NCI-H2196 treated with DMSO at 0.1 percent for 48 hours (cell line): ENCODE results near the gene CDK6.
"Not testable (repeated sequence)": the region's sequence is repeated elsewhere in the genome, so short reads cannot be mapped to it uniquely, and the experiment has no call there.

Experiments
- DNase-seq: peaks from one replicate; lab custom pipeline; 2025; ENCODE audit not compliant: unreplicated experiment; lab: John Stamatoyannopoulos, UW

Gene CDK6

DNA sequence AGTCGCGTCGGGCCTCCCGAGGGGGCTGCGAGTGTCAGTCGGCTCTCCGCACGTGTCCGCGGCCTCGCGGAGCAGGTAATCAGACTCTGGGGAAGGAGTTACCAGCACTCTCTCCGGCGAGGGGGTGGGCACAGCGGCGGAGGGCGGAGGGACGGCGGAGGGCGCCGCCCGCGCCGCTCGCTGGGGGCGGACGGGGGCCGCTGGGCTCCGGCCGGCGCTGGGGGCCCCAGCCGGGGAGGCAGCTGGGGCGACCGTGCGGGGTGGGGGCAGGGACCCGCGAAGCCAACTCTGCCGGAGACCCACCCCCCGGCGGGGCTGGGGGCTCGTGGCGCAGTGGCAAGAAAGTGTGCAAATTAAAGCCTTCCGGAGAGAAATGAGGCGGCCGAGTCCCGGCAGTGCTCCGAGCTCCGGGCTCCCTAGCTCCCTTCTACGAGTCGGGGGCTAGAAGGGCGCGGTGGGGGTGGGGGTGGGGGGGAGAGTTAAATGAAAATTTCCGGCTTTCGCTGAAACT, at the start of gene CDK6:
Gene CDK6 (minus strand): TSS at position 85 of the 511 bp plus-strand sequence. CDS start 3,250 bp downstream, outside the sequence.
- DNase-seq: no peak

DNA sequence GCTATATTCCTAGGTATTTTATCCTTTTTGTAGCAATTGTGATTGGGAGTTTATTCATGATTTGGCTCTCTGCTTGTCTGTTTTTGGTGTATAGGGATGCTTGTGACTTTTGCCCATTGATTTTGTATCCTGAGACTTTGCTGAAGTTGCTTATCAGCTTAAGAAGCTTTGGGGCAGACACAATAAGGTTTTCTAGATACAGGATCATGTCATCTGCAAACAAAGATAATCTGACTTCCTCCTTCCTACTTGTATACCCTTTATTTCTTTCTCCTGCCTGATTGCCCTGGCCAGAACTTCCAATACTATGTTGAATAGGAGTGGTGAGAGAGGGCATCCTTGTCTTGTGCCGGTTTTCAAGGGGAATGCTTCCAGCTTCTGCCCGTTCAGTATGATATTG, 49.7 kb upstream of the CDK6 start:
- DNase-seq: not testable (repeated sequence)

DNA sequence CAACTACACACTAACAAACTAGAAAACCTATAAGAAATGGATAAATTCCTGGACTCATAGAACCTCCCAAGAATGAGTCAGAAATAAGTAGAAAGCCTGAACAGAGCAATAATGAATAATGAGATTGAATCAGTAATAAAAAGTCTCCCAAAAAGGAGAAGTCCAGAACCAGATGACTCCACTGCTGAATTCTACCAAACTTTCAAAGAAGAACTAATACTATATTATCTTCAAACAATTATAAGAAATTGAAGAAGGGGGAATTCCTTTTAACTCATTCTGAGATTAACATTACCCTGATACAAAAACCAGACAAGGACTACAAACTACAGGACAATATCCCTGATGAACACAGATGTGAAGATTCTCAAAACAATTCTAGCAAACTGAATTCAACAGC, 47.8 kb upstream of the CDK6 start:
- DNase-seq: no peak

DNA sequence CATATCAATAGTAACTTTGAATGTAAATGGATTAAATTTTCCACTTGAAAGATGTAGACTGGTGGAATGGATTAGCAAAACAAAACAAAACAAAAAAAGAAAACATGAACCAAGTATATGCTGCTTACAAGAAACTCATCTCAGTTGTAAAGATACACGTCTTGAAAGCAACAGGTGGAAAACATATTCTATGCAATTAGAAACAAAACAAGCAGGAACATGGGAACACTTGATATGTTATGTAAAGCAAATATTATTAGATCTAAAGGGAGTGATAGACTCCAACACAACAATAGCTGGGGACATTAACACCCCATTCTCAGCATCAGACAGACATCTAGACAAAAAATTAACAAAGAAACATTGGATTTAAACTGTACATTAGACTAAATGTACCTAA, 46.4 kb upstream of the CDK6 start:
- no peak for DNase-seq

DNA sequence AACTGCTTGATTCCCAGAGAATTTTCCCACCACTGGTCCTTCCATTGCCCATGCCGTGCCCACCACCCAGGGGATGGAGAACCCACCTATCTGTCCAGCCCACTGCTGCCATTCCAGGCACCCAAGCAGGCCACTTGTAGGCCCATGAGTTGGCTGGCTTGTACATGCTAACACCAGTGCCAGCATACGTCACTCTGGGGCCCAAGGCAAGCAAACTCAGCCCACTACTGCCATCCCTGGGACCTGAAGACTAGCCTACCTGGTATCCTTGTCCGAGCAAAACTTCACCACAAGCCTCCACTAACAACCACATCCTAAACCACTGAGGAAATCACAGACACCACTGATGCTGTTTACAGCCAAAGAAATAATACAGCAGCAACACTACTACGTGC, 44.7 kb upstream of the CDK6 start:
- DNase-seq: no peak

DNA sequence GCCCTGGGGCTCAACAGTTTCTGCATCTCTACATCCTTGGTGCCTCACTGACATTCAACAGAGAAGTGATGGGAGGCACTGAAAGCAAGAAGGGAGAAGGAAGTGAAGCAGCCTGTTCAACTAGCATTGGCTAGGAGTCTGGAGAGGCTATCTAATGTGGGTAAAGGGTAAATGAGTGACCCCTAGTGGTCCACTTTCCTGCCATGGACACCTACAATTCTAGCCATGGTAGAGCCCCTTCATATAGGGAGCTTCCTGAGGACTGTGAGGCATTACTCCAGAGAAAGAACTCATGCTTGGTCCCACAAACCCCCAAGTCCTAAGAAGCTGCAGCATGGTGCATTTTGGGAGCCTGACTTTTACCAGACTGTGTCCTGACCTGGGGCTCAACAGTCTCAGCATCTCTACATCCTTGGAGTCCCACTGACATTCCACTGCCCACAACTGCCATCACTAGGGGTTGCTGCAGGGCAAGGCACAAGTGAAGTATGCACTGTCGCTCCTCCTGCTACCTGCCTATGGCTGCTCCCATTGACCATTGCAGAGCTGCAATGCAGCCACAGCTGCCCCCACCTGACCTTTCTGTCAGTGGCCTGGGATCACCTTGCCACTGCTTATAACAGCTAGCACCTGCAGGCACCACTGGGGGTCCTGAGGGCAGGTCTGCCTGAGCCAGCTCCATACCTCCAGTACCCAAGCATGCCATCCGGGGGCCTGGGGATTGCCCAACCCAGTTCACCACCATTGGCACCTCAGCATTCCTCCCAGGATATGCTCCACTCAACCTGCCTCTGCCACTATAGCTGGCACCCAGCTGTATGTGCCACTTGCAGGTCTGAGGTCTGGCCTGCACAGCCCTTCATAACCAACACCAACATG, 44.1 kb upstream of the CDK6 start:
- no peak for DNase-seq

DNA sequence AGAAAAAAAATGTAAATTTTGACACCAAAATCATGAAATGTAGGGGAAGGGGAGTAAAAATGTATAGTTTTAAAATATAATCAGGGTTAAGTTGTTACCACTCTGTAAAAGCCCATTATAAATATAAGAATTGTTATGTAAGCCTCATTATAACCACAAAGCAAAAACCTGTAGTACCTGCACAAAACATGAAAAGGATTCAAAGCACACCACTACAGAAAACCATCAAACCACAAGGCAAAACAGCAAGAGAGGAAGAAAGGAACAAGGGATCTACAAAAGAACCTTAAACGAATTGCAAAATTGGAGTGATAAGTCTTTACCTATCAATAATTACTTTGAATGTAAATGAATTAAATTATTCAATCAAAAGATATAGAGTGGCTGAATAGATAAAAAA, 41.0 kb upstream of the CDK6 start:
- DNase-seq: no peak

DNA sequence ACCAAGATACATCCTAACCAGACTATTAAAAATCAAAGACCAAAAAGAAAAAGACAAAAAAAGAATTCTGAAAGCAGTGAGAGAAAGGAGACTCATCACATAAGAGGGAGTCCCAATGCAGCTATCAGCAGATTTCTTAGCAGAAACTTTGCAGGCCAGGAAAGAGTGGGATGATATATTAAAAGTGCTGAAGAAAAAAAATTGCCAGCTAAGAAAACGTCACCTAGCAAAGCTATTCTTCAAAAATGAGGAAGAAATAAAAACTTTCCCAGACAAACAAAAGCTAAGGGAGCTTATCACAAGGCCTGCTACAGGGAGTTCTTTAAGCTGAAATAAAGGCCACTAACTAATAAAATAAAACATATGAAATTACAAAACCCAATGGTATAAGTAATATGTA, 40.5 kb upstream of the CDK6 start:
- no peak for DNase-seq

DNA sequence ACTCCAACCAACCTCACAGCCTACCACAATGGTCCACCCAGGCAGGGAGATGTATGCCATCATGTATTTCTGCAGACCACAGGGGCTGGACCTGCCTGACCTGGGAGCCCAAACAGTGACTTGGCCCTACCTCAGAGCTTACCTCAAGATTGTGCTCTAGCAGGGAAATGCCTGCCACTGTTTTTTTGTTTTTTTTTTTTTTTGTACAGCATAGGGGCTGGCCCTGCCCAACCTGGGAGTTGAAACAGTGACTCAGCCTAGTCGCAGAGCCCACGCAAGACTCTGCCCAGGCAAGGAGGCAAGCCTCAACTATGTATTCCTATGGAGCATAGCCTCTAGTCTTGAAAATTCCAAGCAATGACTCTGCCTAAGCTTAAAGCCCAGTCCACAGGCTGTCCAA, 39.3 kb upstream of the CDK6 start:
- no peak for DNase-seq

DNA sequence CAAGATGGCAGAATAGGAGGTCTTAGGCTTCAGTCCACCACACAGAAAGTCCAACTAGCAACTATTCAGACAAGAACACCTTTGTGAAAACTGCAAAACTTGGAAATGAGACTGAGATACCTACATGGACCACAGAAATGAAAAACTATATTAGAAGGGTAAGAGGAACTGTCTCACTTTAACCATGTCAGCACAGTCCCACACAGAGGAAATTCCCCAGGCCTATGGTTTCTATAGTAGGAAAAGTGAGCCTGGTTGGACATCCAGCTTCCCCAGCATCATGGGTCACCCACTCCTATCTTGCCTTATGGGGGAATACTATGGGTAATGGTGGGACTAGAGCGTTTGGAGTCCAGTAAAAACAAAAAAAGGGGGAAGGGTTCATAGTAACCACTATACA, 38.8 kb upstream of the CDK6 start:
- no peak for DNase-seq

DNA sequence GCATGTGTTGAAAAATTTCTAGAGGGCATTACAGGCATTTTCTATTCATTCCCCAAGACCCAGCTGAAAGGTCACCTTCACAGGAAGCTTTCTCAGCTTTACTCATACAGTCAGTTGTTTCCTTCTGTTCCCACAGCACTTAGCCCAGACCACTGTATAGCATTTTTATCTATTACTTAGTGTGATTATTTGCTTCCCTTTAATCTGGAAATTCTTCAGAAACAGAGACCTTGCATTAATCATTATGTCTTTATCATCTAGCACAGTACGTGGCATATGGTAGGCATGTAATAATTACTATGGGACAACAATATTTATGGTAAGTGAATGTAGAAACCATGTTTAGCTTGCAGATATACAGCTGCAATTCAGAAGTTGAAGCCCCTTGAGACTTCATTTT, 38.2 kb upstream of the CDK6 start:
- no peak for DNase-seq

DNA sequence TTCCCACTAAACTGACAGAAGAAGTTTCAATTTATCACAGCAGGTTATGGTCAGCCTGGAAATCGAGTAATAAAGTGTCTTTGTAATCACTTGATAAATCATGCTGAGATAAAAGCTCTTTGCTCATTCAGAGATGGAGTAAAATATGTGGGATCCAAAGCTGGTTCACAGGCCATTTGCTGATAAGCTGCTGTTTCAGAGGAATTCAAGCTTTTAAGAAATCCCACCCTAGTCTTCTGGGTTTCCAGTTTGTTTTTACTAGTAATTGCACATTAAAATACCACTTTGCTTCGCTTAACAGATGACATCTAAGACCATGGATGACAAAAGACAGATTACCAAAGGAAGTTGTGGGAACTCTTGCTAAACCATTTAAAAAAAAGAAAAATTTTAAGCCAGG, 37.4 kb upstream of the CDK6 start:
- no peak for DNase-seq

DNA sequence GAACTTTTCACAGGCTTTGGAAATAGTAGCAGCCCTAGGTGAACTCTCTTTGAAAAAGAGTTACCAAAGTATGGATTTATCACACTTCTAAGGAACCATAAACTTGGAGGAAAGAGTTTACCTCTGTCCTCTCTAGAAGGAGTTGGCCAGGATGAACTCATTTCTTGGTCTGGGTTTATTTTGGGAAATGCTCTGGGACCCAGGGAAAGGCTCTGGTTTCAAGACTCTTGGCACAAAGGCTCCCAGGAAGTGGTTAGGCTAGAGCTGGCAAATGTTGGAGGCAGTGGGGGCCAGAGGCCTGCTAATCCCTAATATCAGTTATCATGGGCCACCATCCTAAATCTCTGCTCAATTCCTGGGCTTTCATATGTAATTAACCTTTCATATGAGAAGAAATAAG, 36.3 kb upstream of the CDK6 start:
- DNase-seq: no peak

DNA sequence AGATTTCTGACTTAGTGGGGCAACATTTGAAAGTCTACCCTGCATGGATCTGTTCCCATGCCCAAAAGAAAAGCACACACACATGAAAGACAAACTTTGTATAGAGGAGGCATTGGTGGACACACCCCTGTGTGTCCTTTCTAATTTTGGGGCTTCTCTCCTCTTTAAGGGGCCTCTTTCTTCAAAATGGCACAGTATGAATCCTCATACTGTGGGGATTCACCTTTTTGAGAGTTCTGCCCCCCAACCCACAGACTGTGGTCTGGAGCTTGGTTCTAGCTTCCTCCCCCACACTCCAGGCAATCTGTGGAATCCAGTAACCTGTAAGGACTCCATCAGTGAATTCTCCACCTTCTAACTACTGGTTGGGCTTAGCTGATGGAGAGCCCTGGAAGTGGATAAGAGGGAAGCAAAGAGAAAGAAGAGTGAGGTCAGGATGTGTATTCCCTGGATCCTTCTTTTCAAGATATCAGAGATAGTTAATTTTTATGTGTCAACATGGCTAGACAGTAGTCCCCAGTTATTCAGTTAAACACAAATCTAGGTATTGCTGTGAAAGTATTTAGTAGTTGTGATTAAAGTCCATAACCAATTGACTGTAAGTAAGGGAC, 32.4 kb upstream of the CDK6 start:
- no peak for DNase-seq

DNA sequence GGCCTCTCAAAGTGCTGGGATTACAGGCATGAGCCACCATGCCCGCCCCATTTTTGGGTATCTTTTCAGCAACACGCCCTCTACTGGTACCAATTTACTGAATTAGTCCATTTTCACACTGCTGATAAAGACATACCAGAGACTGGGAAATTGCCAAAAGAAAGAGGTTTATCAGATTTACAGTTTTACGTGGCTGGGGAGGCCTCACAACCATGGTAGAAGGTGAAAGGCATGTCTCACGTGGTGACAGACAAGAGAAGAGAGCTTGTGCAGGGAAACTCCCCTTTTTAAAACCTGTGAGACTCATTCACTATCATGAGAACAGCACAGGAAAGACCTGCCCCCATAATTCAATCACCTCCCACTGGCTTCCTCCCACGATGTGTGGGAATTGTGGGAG, 27.8 kb upstream of the CDK6 start:
- DNase-seq: not testable (repeated sequence)

DNA sequence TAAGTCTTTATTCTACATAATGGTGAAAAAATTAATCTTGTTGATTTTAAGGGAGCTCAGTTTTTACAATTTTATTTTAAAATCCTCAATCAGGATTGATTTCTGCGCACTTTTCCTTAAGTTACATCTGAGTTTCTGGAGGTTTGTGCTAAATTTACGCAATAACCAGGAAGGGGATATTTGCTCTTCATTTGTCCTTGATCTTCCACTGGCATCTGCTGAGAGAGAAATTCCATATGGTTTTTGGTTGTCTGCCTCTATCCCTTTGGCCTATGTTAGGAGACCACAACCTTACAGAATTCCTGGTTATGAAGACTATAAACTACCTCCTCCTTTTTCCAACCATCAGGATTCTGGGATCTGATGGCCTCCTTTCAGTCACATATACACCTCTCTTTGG, 20.1 kb upstream of the CDK6 start:
- DNase-seq: no peak

DNA sequence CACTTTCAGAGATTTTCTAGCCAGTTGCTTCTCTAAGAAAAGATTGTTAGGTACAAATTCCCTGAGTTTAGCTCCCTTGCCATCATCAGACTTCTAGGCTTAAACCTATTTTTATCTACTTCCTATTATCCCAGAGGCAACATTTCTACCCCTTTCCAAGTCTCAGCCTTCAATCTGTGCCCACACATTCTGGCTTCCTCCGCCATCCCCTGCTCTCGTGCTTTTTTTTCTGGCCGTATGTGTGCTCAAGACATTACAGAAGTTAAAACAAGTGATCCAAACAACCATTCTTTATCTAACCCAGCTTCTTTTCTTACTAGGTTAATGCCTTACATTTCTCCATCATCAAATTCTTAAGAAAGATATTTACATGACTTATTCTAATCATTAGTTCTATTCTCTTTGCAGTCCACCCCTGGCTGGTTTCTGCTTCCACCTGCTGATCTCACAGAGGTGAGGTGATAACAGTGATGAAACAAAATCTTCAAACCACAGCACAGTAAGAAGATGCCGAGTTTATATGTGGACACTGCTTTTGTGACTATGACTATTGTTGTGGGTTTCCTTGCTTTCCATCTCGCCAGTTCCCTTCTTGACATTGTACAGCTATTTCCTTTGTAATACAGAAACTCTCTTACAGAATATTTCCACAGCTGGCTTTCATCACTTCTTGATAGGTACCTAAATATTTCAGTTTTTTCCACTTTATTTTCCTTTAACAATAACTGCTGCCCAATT, 18.3 kb upstream of the CDK6 start:
- DNase-seq: no peak

DNA sequence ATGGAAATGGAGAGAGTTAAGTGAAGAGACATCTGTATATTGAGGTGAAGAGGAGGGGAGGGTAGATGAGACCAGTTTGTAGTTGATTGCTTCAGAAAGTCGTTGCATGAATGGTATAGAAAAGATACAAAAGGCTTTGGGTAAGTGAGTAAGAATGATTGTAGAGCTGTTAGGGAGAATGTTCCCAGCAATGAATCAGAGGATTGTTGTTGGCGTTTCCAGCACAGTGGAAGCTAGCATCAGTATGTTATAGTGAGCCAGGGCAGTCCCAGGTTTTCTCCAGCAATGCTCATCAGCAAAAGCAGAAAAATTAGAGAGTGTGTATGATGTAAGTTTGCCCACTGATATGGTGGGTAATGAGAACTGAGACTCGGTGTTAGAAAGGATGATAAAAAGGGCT, 15.4 kb upstream of the CDK6 start:
- DNase-seq: no peak

DNA sequence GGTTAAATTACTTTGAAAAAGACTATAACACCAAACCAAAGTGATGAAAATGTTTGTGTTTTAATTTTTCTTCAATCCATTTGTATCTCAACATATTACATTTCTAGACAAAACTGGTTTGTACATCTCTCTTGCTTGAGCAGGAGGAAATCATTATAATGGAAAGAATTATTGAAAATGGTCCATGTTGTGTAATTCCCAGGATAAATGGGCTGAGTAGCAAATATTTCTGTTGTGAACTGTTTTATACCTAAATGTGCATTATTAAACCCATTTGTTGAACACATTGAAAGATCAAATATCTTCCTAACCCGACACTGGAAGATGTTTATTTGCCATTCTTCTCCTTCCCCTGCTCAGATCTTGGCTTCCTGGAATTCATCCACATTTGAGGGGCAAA, 14.1 kb upstream of the CDK6 start:
- DNase-seq: no peak

DNA sequence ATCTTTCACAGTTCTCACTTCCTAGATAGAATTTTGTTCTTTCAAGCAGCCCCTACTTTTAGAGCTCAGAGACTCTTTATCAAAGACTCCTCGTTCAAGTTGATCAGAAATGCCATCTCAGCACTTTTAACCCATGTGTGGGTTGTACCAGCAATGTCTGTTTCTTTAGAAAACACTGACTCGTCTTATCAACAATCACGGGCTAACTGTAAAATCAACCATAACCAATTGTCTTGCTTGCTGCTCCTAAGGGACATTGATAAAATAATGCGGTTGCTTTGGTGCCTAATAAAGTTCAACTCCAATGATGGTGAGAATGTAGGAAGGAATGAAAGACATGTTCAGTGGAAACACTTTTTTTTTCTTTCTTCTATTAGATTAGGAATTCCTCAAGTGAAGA, 12.9 kb upstream of the CDK6 start:
- DNase-seq: no peak

DNA sequence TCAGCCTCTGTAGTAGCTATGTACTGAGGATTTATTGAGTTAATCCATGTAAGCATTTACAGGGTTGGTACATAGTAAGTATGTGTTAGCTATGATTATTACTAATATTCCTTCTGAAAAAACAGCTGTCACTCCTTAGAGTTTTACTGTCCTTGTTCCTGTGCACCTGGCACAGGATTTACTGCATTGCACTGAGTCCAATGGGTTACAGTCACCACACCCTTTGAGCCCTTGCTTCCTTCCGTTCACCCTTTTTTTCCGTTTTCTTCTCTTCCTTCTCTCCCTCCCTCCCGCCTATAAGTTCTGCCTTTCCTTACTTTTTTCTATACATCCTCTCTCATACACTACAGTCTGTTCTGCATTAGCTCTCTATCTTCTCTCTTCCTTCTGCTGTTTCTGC, 12.5 kb upstream of the CDK6 start:
- DNase-seq: no peak

DNA sequence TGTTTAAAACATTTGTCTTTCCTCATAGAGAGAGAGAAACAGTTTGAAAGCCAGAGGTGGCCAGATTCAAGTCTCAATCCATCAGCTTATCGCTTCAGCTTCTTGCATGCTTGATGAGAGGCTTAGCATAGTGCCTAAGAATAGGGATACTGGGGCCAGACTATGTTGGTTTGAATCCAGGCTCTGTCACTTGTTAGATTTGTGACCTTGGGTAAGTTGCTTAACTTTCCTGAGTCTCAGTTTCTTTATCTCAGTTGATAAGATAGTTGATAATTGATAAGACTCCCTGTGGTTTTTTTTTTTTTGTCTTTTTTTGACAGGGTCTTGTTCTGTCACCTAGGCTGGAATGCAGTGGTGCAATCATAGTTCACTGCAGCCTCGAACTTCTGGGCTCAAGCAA, 12.1 kb upstream of the CDK6 start:
- DNase-seq: no peak
